BE2C (cell line): Measurements from ENCODE around the gene CPLX1.

Experiments used
- DNase-seq: peaks from one replicate; pipeline ENCODE4 v3.0.0-alpha.2; 2020
- H3K27me3 ChIP-seq: fragments of 250-450 bp; sonication (Bioruptor Pico); 2 replicates; pipeline ENCODE4 v1.5.1; 2020; ENCODE audit warnings: mild to moderate bottlenecking
- H3K36me3 ChIP-seq: fragments of 250-450 bp; sonication (Bioruptor Pico); 2 replicates; pipeline ENCODE4 v1.5.1; 2020; ENCODE audit warnings: mild to moderate bottlenecking
- H3K4me1 ChIP-seq: fragments of 250-450 bp; sonication (Bioruptor Pico); 2 replicates; pipeline ENCODE4 v1.5.1; 2020
- H3K4me3 ChIP-seq: 2 replicates; pipeline ENCODE4 v1.5.1; 2011; ENCODE audit warnings: low read depth, low read length
- H3K9me3 ChIP-seq: fragments of 250-450 bp; sonication (Bioruptor Pico); 2 replicates; pipeline ENCODE4 v1.5.1; 2020
- CTCF ChIP-seq: IDR thresholded peaks from 2 replicates; pipeline ENCODE4 v1.5.1; 2012; ENCODE audit warnings: mild to moderate bottlenecking, low read depth, low read length

Gene CPLX1

DNA sequence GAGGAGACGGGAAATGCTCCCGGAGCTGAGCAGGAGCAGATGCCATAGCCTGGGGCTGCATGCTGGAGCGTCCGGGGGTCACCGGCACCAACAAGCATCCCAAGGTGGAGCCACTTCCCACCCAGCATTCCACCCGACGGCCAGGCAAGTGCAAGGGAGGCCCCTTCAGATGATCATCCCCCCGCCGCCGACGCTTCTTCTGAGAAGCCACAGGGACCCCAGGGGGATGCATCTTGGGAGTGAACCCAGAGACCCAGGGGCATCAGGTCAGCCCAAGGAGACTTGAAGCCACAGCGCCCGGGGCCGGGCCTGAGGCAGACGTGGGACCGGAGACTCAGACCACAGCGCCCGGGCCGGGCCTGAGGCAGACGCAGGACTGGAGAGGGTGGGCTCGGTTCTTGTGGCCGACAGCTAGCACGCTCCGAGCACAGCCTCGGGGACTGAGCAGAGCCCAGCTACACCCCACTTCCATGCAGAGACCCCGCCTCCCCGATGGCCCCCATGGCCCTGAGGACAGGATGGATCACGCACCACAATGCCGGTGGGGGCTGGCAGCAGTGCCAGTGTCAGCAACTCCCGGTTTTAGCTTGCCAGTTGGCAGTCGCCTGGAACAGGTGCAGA lies 33.0 kb upstream of the CPLX1 start:
- TF ChIP-seq CTCF, result no peak
- Histone ChIP-seq H3K4me3 (no peak overlapping the region), H3K36me3 (peaks cover 43% of the 10 kb centered on the region), H3K27me3 (no peaks in the 10 kb centered on the region), H3K9me3 (no peaks in the 10 kb centered on the region), H3K4me1 (no peaks in the 10 kb centered on the region)
- DNase-seq, result no peak

- Histone ChIP-seq H3K9me3 (no peaks in the 10 kb centered on the region), H3K4me3 (no peak overlapping the region), H3K4me1 (no peaks in the 10 kb centered on the region), H3K27me3 (no peaks in the 10 kb centered on the region), H3K36me3 (peaks cover 38% of the 10 kb centered on the region)
- TF ChIP-seq CTCF, result no peak
- no peak for DNase-seq
Observed at GRCh38 chr4:858041-858481, 32.1 kb upstream of the CPLX1 start.

DNA sequence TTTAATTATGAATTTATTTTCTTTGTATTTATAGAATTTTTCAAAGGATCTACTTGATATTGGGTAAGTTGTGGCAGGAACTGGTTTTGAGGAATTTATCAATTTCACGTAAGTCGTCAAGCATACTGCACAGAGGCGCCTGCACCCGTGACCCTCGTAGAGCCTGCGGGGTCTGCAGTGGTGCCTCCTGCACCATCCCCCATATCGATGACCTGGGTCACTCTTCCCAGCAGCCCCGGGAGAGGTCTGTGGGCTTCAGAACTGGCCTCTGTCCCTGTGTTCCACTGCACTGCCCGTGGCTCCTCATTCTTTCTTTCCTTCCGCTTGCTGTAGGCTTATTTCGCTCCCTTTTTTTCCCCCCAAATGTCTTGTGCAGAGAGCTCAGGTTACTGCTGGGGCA lies 31.5 kb upstream of the CPLX1 start:
- Histone ChIP-seq H3K4me3 (no peak overlapping the region), H3K36me3 (peaks cover 33% of the 10 kb centered on the region)
- TF ChIP-seq CTCF, result no peak

GRCh38 chr4:856225-856901 lies 30.4 kb upstream of the CPLX1 start:
- Histone ChIP-seq H3K4me3 (no peak overlapping the region), H3K36me3 (peaks cover 39% of the 10 kb centered on the region), H3K9me3 (no peaks in the 10 kb centered on the region), H3K27me3 (no peaks in the 10 kb centered on the region), H3K4me1 (no peaks in the 10 kb centered on the region)
- TF ChIP-seq CTCF, result no peak
- DNase-seq, result no peak

More for the DNA sequence above, 31.5 kb upstream of the CPLX1 start:
- Histone ChIP-seq H3K27me3 (no peaks in the 10 kb centered on the region), H3K9me3 (no peaks in the 10 kb centered on the region), H3K4me1 (no peaks in the 10 kb centered on the region)
- no peak for DNase-seq

- H3K27me3 ChIP-seq, result no peaks in the 10 kb centered on the region
- no peak for TF ChIP-seq CTCF
- DNase-seq, result no peak
- no peak overlapping the region for H3K4me3 ChIP-seq
- H3K9me3 ChIP-seq, result no peaks in the 10 kb centered on the region
- H3K4me1 ChIP-seq, result no peaks in the 10 kb centered on the region
- peaks cover 45% of the 10 kb centered on the region for H3K36me3 ChIP-seq
Observed at GRCh38 chr4:855880-856224, 29.9 kb upstream of the CPLX1 start.

- no peak for TF ChIP-seq CTCF
- H3K36me3 ChIP-seq, result peaks cover 55% of the 10 kb centered on the region
- H3K4me3 ChIP-seq, result no peak overlapping the region
- H3K9me3 ChIP-seq, result no peaks in the 10 kb centered on the region
- H3K4me1 ChIP-seq, result no peaks in the 10 kb centered on the region
- DNase-seq, result no peak
- no peaks in the 10 kb centered on the region for H3K27me3 ChIP-seq
Observed at GRCh38 chr4:854356-854755, 28.4 kb upstream of the CPLX1 start.
